ACHN (cell line): Measurements from ENCODE around the gene RHCG.
"Not testable (repeated sequence)": the region's sequence is repeated elsewhere in the genome, so short reads cannot be mapped to it uniquely, and the experiment has no call there.

ENCODE experiments used
- DNase-seq: peaks from one replicate; pipeline ENCODE4 v3.0.0-alpha.2; 2015
- in situ Hi-C: cut with HindIII; loops from 2 replicates; pipeline ENCODE4 v1.10.0; 2017; ENCODE audit warnings: low sequenced_read_pairs, low pct_ligation_motif_present, low pct_unique_long_range_greater_than_20kb

The RHCG gene

DNA sequence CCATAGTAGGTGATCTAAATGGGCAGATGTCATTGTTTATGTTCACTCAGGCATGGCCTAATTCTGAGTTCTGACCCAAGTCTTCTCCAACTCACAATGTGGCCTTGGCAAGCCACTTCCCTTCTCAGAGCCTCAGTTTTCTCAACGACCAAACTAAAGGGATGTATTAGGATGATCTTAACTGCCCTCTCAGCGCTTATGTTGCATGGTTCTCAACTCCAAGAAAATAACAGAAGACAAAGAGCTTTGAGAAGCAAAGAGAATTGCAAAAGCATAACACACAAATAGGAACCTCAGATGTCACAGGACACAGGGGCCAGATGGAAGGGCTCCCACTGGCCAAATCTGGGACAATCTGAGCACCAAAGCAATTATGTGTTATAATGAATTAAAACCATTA, 8.6 kb downstream of the RHCG start:
- in situ Hi-C loops, result no loop called here
- DNase-seq, result no peak

DNA sequence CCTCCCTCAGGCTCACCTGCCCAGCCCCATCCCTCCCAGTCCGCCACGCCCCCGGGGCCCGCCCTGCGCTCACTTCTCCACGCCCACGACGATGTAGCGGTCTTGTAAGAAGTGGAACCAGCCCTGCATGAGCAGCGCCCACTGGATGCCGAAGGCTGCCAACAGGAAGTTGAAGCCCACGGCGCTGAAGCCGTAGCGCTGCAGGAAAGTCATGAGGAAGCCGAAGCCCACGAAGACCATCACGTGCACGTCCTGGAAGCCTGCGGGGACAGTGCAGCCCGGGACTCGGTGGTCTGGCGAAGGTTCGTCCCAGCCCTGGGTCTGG, 9.7 kb downstream of the RHCG start:
- in situ Hi-C loops, result no loop called here
- no peak for DNase-seq

DNA sequence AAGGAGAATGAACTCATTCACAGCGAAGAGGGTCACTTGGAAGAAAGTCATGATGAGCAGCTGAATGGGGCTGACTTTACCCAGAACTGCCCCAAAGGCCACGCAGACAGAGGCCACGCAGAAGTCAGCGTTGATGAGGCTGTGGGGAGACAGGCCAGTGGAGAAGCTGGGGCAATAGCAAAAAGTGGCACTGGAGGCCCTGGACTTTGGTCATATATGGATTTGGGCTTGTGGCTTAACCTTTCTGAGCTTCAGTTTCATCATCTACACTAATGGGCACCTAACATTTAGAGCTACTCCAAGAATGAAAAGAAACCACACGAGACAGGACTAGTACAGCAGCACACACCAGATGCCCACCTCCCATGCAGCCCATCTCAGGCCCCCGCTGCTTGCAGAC, 13.3 kb downstream of the RHCG start:
- in situ Hi-C loops, result no loop called here
- no peak for DNase-seq

DNA sequence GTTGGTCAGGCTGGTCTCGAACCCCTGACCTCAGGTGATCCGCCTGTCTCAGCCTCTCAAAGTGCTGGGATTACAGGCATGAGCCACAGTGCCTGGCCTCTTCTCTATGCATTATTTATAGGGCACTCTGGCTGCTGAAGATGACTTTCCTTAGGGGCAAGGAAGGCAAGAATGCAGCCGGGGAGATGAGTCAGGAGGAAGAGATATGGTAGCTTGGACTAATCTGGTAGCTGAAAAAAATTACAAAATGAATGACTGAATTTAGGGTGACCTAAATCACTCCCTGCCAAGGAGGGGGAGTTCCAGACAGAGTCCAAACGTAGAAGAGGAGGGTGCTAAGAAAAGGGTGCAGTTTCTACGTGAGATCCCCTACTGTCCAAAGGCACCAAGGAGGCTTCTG, 14.2 kb downstream of the RHCG start:
- DNase-seq, result no peak
- in situ Hi-C loops, result no loop called here

DNA sequence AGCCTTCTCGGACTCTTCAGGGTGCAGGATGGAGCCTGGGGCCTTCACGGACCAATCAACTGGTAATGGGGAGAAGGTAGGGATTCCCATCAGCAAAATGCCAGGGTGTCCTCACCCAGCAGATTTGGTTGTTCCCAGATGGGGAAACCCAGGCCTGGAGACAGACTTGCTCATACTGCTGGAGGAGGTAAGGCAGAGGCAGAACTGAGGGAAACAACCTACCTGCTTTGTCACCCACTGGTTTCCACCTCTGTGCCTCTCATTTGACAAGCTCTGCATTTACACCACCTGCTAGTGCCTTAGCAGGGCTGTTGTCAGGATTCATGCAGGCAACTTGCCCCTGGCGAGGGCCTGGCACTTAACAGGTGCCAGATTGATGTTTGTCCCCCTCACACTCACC, 15.9 kb downstream of the RHCG start:
- DNase-seq, result no peak
- in situ Hi-C loops, result no loop called here

DNA sequence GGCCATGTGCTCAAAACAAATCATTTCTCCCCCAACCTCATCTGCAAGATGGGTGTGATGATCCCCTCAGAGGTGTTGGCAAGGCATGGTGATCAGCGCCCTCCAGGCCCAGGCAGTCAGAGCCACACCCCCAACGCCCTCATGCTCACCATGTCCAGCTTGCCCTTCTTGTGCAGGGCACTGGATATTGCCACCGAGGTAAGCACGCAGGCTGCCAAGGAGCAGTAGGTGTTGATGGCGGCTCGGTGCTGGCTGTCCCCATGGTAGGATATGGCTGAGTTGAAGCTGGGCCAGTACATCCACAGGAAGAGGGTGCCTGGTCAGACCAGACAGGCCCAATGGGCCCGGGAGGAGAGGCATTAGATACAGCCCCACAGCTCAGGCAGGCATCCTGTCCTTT, 17.2 kb downstream of the RHCG start:
- in situ Hi-C loops, result no loop called here
- DNase-seq, result no peak

DNA sequence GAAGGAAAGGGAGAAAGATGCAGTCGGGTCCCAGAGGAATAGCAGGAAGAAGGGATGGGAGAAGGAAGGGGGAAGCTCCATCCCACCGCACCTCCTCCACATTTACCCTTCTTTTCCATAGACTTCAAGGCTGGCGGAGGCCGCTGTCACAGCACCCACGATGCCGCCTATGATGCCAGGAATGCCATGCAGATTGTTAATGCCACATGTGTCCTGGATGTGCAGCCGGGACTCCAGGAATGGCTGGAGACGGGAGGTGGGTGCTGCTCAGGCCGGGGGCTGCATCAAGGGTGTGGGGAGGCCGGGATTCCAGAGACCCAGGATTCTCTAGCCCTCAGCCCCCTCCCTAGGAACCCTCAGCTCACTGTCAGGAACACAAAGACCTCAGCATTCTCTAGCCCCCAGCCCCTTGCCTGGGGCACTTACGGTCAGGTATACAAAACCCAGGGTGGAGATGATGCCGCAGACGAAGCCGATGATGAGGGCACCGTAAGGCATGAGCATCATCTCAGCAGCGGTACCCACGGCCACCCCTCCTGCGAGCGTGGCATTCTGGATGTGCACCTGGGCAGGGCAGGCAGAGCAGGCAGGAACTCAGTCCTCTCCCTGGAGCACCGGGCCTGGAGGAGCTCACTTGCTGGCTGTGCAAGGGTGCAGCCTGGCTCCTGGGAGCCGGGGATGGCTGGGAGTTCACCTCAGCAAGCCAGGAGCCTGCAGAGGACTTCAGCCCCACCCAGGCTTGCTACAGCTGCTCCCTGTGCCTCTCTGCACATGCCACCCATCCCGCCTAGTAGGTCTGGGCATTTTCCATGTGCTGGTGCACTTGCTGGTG, 18.8 kb downstream of the RHCG start:
- in situ Hi-C loops, result no loop called here
- no peak for DNase-seq

DNA sequence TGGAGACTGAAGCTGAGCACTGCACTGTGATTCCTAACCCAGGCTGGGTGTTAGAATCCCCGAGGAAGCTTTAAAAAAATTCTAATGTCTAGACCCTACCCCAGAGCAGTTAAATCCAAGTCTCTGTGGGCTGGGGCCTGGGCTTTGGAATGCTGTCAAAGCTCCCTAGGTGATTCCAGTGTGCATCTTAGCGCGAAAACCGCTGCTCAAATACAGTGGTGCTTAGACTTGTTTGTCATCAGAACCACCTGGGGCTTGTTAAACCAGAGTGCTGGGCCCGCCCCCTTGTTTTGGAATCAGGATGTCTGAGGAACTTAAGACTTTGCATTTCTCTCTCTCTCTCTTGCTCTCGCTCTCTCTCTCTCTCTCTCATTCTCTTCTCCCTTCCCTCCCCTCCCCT, 20.7 kb downstream of the RHCG start:
- DNase-seq, result no peak
- in situ Hi-C loops, result no loop called here

DNA sequence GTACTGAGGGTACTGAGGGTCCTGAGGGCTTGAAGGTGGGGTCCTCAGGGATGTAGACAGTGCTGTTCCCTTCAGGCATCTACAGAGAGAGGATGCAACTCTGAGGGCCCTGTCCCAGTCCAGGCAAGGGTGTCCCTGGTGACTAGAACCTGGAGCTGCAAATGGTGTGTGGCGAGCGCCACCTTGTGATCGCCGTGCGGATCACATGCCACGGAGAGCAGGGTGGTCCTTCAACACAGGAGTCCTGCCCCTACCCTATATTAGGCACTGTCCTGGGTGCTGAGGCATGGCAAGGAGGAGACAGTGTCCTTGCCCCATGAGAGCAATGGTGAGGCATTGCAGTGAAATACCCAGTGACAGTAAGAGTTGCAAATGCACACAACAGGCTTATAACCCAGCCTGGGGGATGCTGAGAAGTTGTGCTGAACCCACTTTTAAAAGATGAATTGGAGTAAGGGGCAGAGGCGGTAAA, 23.6 kb downstream of the RHCG start:
- in situ Hi-C loops, result no loop called here
- DNase-seq, result peak; percentile 41

DNA sequence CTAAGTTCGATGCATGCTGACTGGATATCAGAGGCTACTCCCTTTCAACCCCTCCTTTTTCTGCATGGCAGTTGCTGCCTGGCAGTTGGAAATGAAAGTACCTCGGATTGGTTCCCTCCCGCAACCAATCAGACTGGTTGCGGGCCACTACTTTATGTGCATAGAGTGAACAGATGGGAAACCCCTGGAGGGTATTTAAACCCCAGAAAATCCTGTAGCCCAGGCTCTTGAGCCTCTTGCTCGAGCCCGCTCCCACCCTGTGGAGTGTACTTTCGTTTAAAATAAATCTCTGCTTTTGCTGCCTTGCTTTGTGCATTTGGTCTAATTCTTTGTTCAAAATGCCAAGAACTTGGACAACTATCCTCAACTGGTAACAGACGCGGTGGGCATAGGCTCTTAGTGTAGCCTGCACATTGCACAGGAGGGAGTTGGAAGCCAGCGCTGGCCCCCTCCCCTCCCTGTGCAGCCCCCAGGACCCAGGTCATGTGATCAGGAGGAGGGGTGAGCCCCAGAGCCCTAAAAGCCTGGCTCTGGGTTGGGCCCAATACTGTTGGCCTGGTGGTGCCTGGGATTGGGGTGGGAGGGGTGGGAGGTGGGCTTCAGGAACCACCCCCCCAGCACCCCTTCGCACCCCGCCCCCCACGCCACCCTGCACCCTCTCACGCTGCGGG, 26.8 kb downstream of the RHCG start:
- in situ Hi-C loops, result no loop called here
- DNase-seq, result no peak

DNA sequence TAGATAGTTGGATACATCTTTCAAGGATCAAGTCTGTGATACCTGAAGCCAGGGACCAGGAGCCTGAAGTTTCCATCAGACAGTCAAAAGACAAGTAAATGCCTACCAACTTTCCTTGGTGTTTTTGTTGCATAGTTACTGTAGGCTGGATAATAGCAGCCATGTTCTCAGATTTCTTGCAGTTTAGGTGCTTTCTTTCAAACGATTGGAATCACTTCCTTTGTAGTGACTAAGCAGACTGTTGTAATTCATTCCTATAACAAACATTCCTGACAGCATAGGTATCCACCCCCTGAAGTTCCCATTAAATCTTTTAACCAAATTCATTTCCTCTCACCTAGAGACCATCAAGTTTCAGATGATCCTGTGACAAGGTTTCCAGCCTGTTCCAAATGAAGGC, 27.6 kb downstream of the RHCG start:
- in situ Hi-C loops, DNase-seq: not testable (repeated sequence)

DNA sequence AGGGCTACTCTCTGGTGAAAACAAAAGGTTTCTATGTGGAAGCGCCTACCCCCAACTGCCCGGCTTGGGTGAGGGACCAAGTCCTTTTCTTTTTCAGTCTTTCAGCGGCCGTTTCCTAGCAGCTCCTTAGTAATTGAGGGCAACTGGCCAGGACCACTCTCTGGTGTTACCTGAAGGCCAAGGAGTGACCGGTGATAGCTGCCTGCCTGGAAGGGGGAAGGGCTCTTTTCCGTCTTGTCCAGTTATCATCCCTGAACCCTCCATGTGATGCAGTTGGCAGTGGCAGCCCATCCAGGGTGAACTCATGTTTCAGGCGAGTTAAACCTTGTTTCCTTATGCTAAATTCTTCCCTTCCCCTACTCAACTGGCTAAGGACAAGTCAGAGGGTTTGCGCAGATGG, 33.3 kb downstream of the RHCG start:
- in situ Hi-C loops, result no loop called here
- no peak for DNase-seq

DNA sequence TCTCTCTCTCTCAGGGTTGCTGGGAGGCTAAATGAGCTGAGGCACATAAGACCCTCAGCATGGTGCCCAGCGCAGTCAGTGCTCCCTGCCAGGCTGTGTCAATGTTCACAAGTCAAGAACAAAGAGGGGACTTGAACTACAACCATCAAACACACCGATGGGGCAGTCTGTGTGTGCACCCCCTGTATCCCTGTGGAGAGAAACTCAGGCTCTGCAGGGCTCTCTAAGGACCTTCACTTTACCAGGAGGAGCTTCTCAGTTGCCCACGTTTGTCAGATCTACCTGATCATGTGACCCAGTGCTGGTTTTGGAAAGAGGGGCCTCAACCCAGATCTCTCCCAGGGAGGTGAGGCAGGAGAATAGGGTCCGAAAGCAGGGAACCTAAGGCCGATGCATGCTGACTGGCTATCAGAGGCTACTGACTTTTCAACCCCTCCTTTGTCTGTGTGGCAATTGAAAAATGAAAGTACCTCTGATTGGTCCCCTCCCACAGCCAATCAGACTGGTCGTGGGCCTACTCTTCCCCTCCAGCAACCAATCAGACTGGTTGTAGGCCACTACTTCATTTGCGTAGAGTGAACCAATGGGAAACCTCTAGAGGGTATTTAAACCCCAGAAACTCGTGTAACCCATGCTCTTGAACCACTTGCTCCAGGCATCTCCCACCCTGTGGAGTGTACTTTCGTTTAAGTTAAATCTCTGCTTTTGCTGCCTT, 34.0 kb downstream of the RHCG start:
- in situ Hi-C loops, result no loop called here
- DNase-seq, result peak; percentile 87

DNA sequence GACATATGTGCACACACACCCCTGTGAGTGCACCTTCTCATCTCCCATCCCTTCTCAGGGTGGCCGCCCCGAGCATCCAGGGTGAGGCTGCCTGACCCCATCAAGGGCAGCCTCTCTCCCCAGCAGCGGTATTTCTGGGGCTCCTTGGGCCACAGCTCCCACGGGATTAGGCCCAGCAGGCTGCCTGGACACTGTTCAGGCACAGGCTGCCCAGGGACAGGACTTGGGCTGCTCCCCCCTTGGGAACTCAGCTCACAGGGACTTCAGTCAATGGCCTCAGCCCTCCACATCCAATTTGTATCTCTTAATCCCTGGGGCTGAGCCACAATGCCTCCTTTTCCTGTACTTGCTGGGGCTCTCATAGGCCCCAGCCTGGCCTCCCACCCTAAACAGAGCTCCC, 35.0 kb downstream of the RHCG start:
- no peak for DNase-seq
- in situ Hi-C loops, result no loop called here

DNA sequence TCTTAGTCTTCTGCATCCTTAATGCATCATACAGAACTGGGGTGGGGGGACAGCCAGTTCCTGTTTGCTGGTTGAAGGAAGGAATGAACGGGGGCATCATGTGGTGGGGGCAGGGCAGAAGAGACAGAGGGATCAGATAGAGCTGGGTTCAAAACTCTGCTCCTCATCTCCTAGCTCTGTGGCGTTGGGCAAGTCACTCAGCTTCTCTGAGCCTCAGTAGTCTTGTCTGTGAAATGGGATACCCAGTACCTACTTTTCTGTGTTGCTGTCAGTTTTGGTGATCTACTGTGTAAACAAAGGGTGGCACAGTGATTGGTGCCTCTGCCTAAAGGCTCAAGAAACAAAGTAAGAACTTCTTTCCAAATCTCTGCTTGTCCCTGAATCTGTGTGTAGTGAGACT, 36.3 kb downstream of the RHCG start:
- in situ Hi-C loops, result no loop called here
- DNase-seq, result no peak

DNA sequence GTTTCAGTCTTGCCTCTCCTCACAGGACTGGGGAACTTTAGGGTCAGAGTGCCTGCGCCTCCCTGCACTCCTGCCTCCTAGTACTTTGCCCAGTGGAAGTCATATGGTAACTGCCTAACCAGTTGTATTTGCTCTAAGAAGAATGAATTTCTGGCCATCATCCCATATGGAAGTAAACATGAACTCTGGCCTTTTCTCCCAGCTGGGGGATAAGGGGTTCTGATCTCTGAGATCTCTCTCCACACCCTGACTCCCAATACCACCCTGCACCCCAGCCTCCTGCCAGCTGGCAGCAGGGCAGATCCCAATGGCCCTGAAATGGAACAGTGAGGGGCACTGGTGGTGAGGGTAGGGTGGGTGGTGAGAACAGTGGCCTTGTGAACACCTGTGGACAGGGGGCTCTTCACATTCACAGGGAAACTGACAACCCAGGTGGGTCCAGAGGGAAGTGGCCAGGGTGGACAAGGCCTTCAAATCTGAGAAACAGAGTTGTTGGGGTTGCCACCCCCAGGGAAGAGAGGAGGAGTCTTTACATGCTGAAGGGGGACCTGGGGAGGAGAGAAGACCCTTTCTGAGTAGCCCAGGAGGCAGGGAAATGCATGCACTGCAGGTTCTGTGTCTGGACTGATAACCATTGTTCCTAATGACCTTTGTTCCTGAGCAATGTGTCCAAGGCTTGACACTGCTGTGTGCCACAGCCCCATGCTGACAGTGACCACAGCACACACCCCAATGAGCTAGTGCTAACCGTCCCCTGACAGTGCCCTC, 36.9 kb downstream of the RHCG start:
- no peak for DNase-seq
- in situ Hi-C loops, result no loop called here

DNA sequence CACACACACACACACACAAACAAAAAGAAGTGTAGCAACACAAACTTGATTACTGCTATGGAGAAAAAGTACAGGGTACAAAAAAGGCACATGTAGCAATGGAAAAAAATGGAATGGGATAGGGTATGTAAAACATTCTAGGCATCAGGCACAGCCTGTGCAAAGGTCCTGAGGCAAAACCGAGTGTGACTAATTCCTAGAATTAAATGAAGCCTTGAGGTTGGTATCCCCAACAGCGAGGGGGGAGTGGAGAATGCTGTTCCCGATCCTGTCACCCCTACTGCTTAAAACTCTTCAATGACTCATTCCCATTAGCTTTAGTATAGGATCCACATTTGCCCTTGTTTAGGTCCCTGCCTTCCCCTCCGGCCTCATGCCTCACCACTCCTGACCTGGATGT, 37.9 kb downstream of the RHCG start:
- in situ Hi-C loops, result no loop called here
- DNase-seq, result no peak

DNA sequence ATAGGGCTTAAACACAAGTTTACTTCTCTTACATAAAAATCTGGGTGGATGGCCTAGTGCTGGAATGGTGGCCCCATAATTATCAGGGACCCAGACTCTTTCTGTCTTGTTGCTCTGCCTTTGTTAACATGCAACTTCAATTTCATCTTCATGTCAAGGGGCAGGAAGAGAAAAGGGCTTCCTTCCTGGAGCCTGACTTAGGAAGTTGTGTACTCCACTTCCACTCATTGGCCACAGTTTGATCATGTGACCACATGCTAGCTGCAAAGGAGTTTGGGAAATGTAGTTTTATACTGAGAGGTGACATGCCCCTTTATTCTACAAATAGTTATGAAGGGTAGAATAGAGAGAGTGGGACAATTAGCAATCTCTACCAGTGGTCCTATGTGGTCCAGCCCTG, 39.3 kb downstream of the RHCG start:
- in situ Hi-C loops, result no loop called here
- DNase-seq, result peak; percentile 49

DNA sequence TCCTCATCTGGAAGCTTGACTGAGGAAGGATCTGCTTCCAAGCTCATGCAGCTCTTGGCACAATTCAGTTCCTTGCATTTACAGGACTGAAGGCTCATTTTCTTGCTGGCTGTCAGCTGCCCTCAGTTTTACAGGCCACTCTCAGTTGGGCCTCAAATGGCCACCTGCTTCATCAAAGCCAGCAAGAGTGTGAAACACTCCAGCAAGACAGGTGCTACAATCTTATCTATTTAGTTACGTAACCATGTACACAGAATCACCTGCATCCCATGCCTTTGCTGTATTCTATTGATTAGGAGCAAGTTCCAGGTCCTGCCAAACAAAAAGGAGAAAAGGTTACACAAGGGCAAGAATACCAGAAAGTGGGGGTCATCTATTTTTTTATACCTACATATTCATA, 40.8 kb downstream of the RHCG start:
- no peak for DNase-seq
- in situ Hi-C loops, result no loop called here
